PC-9 (cell line): ENCODE data around the gene PIEZO2. TPM values are rescaled to one million over a fixed set of nuclear protein-coding genes. Genes with fewer than 3 reads are reported as not detected.

ENCODE experiments used
- BruUV-seq: library from RNA; stranded (reverse); fragments of 400-500 nt; replicated peaks from 2 replicates; lab custom pipeline; 2021; lab: Mats Ljungman, UMichigan
- CTCF ChIA-PET: fragments of 300-600 bp; sonication (Branson Sonifier 250); formaldehyde crosslinking; loops from one replicate; lab custom pipeline; 2022; ENCODE audit warnings: antibody characterized with exemption; lab: Charles Lee
- POLR2A ChIA-PET: fragments of 300-600 bp; sonication (Branson Sonifier 250); formaldehyde crosslinking; loops from one replicate; lab custom pipeline; 2022; ENCODE audit warnings: antibody characterized with exemption; ENCODE audit not compliant: unreplicated experiment; lab: Charles Lee
- DNase-seq, 2 experiments: peaks; one replicate each; pipeline versions ENCODE4 v3.0.0 to v3.0.0-alpha.2; 2015 to 2022; ENCODE audit warnings: mixed read lengths in 1 of 2
- H2AFZ ChIP-seq: fragments of 200-600 bp; sonication (generic); 2 replicates; pipeline ENCODE4 v1.8.1; 2017; ENCODE audit warnings: antibody characterized with exemption
- H3F3A ChIP-seq: fragments of 200-600 bp; sonication (generic); 2 replicates; pipeline ENCODE4 v1.8.1; 2017; ENCODE audit warnings: antibody characterized with exemption, mild to moderate bottlenecking, low read depth; ENCODE audit not compliant: insufficient read depth
- H3K27ac ChIP-seq: fragments of 200-600 bp; sonication (generic); 2 replicates; pipeline ENCODE4 v1.6.1; 2016; ENCODE audit warnings: mixed run types
- H3K27me3 ChIP-seq: fragments of 200-600 bp; sonication (generic); 2 replicates; pipeline ENCODE4 v1.6.1; 2016; ENCODE audit warnings: low read depth, mixed run types; ENCODE audit not compliant: insufficient read depth
- H3K36me3 ChIP-seq: fragments of 200-600 bp; sonication (generic); 2 replicates; pipeline ENCODE4 v1.6.1; 2016; ENCODE audit warnings: low read depth, mixed run types
- H3K4me1 ChIP-seq: fragments of 200-600 bp; sonication (generic); replicated peaks from 2 replicates; pipeline ENCODE4 v1.6.1; 2016; ENCODE audit warnings: mixed run types; ENCODE audit not compliant: insufficient read depth
- H3K4me2 ChIP-seq: fragments of 200-600 bp; sonication (generic); 2 replicates; pipeline ENCODE4 v1.6.1; 2017; ENCODE audit warnings: mixed run types
- H3K4me3 ChIP-seq: fragments of 200-600 bp; sonication (generic); 2 replicates; pipeline ENCODE4 v1.6.1; 2016; ENCODE audit warnings: mixed run types
- H3K79me2 ChIP-seq: fragments of 200-600 bp; sonication (generic); 2 replicates; pipeline ENCODE4 v1.6.1; 2017; ENCODE audit warnings: low read depth, mixed run types
- H3K9me2 ChIP-seq: fragments of 200-600 bp; sonication (generic); 2 replicates; pipeline ENCODE4 v1.8.1; 2017; ENCODE audit warnings: mild to moderate bottlenecking; ENCODE audit not compliant: insufficient read depth
- H3K9me3 ChIP-seq: fragments of 200-600 bp; sonication (generic); 2 replicates; pipeline ENCODE4 v1.8.1; 2016; ENCODE audit warnings: low read depth; ENCODE audit not compliant: insufficient read depth
- H4K20me1 ChIP-seq: fragments of 200-600 bp; sonication (generic); 2 replicates; pipeline ENCODE4 v1.8.1; 2017; ENCODE audit not compliant: insufficient read depth
- EZH2 ChIP-seq: fragments of 200-600 bp; sonication (generic); IDR thresholded peaks from 2 replicates; pipeline ENCODE4 v1.8.0; 2017; ENCODE audit warnings: antibody characterized with exemption, low read depth
- intact Hi-C: fragments of 100-400 bp; cut with micrococcal nuclease; formaldehyde crosslinking; loops from one replicate; pipeline ENCODE4 v1.10.0; 2022; ENCODE audit not compliant: unreplicated experiment
- total RNA-seq: library from RNA; stranded (reverse); gene quantifications from 2 replicates; pipeline ENCODE4 v1.2.3, GENCODE V29; 2021
- TF ChIP-seq, protein P1 (sequence below): fragments of 200-600 bp; sonication (generic); conservative IDR thresholded peaks from 2 replicates; pipeline ENCODE4 v1.6.1; 2017; ENCODE audit warnings: mixed run types, antibody characterized with exemption, mild to moderate bottlenecking, moderate library complexity

PIEZO2 gene
- total RNA-seq, 1 experiment from 2014 or later, result not detected

DNA sequence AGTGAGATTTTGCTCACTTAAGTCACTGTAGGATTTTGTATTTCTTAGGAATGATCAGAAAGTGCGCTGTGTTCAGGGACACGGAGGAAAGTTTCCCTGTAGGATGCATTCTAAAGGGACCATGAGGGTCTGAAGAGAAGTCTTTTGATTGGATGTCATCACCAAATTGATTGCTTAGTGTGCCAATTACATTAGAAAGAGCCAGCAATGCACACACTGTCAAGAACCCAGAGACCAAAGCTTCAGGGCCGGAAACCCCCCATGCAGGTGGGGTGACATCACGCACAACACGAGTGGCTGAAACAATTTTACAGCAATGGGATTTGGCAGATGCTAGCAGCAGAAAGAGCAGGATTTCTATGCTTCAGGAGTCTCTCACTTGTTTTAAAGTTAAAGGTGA is 381.1 kb downstream of the PIEZO2 start:
- H3K27ac ChIP-seq, result no peak overlapping the region
- H3K27me3 ChIP-seq, result peaks cover 64% of the 10 kb centered on the region
- H3K4me1 ChIP-seq, result no peaks in the 10 kb centered on the region
- no peaks in the 10 kb centered on the region for H4K20me1 ChIP-seq
- no peaks in the 10 kb centered on the region for H3F3A ChIP-seq
- H3K36me3 ChIP-seq, result no peaks in the 10 kb centered on the region
- no peaks in the 10 kb centered on the region for H3K79me2 ChIP-seq
- H3K9me2 ChIP-seq, result no peaks in the 10 kb centered on the region
- intact Hi-C loops, result no loop called here
- TF ChIP-seq EZH2, result no peak
- TF ChIP-seq, protein P1, sequence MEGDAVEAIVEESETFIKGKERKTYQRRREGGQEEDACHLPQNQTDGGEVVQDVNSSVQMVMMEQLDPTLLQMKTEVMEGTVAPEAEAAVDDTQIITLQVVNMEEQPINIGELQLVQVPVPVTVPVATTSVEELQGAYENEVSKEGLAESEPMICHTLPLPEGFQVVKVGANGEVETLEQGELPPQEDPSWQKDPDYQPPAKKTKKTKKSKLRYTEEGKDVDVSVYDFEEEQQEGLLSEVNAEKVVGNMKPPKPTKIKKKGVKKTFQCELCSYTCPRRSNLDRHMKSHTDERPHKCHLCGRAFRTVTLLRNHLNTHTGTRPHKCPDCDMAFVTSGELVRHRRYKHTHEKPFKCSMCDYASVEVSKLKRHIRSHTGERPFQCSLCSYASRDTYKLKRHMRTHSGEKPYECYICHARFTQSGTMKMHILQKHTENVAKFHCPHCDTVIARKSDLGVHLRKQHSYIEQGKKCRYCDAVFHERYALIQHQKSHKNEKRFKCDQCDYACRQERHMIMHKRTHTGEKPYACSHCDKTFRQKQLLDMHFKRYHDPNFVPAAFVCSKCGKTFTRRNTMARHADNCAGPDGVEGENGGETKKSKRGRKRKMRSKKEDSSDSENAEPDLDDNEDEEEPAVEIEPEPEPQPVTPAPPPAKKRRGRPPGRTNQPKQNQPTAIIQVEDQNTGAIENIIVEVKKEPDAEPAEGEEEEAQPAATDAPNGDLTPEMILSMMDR, result no peak
- ChIA-PET POLR2A (no interaction called here), CTCF (no interaction called here)
- H3K4me2 ChIP-seq, result no peak overlapping the region
- no peak overlapping the region for H2AFZ ChIP-seq
- no TSS peak for BruUV-seq
- H3K4me3 ChIP-seq, result no peak overlapping the region
- no peak for DNase-seq
- no peaks in the 10 kb centered on the region for H3K9me3 ChIP-seq

DNA sequence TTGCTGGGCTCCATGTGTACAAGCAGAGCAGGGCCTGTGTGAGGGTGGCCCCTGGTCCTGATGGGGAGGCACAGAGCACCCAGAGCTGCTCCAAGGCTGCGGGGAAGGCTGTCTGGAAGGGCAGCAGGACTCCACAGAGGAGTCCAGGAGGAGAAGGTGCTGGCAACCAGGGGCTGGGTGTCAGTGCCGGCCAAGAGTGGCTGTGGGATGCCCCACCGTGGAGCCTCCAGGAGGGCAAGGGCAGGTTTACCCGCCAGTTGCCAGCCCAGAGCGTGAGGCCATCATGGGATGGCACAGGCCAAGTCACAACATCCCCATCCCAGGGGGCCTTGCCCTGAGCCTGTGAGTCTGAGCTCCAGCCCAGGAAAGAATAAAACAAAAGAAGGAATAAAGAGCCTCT is 381.7 kb downstream of the PIEZO2 start:
- TF ChIP-seq EZH2, result no peak
- TF ChIP-seq, protein P1, result no peak
- Histone ChIP-seq H3F3A (no peaks in the 10 kb centered on the region), H3K4me1 (no peaks in the 10 kb centered on the region), H3K79me2 (no peaks in the 10 kb centered on the region), H3K9me3 (no peaks in the 10 kb centered on the region), H3K9me2 (no peaks in the 10 kb centered on the region), H3K27ac (no peak overlapping the region), H3K4me2 (no peak overlapping the region), H3K4me3 (no peak overlapping the region), H3K27me3 (peaks cover 69% of the 10 kb centered on the region), H2AFZ (no peak overlapping the region), H4K20me1 (no peaks in the 10 kb centered on the region), H3K36me3 (no peaks in the 10 kb centered on the region)
- no TSS peak for BruUV-seq
- intact Hi-C loops, result no loop called here
- ChIA-PET CTCF (no interaction called here), POLR2A (no interaction called here)
- DNase-seq, result no peak

DNA sequence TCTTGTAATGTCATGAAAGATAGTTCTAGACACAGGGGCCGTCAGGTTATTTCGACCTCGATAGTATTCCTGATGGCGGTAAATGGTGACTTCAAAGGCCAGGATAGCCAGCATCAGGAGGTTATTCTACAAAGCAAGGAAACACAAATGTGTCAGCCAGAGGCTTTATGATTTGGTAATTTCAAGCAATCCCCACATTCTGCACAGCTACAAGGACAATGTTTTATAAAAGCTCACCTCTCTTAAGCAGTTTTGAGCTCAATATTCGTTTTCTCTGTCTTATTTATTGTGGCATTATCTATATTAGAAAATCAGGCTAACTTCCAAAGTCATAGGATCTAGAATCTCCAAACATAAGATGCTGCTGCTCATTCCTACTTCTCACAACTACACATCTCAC is 388.4 kb downstream of the PIEZO2 start:
- no peak overlapping the region for H2AFZ ChIP-seq
- CTCF ChIA-PET, result no interaction called here
- intact Hi-C loops, result no loop called here
- POLR2A ChIA-PET, result interaction anchor here (0.6 kb wide), 1 partner anchor 251 kb away, joined by 3 read pairs; no protein-coding TSS in a partner anchor
- H3K27ac ChIP-seq, result no peak overlapping the region
- no peaks in the 10 kb centered on the region for H3K79me2 ChIP-seq
- H3K4me2 ChIP-seq, result no peak overlapping the region
- H3K9me2 ChIP-seq, result no peaks in the 10 kb centered on the region
- no TSS peak for BruUV-seq
- no peaks in the 10 kb centered on the region for H4K20me1 ChIP-seq
- no peaks in the 10 kb centered on the region for H3K36me3 ChIP-seq
- H3K9me3 ChIP-seq, result no peaks in the 10 kb centered on the region
- no peak for TF ChIP-seq EZH2
- TF ChIP-seq, protein P1, result no peak
- DNase-seq, result no peak
- peaks cover 77% of the 10 kb centered on the region for H3K27me3 ChIP-seq
- H3F3A ChIP-seq, result no peaks in the 10 kb centered on the region
- H3K4me3 ChIP-seq, result no peak overlapping the region
- H3K4me1 ChIP-seq, result no peaks in the 10 kb centered on the region
